Right lobe of liver (tissue), 4 donors: Measurements from ENCODE around the gene VGLL4.

Experiments
- CTCF ChIP-seq, 4 donors: fragments of 200-600 bp in 3 of 4; fragments of 450-650 bp in 1 of 4; IDR thresholded peaks; one replicate each; pipeline versions ENCODE4 v1.5.1 to v1.8.0; 2016 to 2022; ENCODE audit warnings: antibody characterized with exemption in 4 of 4, mild to moderate bottlenecking in 2 of 4
- POLR2A ChIP-seq: fragments of 450-650 bp; IDR thresholded peaks from one replicate; pipeline ENCODE4 v1.6.1; 2017; ENCODE audit warnings: antibody characterized with exemption, mild to moderate bottlenecking
- donor health status: DM: no; HTN: no; CAD: no.
- donor health status: DM: no; HTN: no; CAD: no.
- donor health status: DM: no; HTN: yes; CAD: no.

GRCh38 chr3:11522398-11522715 lies 121.4 kb downstream of the VGLL4 start:
- TF ChIP-seq CTCF (IDR thresholded peaks at IDR 0.05) (no peak), POLR2A (no peak)
